ENCODE measurements around the gene SAMD4A.

The SAMD4A gene

DNA sequence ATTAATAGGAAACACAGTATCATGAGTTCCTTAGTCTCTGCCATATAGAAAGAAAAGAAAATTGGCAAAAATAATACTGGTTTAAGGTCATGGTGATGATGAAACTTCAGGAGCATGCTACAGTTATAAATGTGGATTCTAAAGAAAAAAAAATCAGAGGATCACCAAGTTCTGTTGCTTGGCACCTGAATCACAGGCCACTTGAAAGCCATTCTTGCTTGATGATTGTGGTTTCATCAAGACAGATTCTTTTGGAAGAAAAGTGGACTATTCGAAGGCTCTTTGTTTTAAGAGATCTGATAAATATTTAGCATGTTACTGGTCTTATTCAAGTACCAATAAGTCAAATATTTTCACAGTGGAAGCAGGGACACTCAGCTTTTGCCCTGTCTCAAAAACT lies 148.9 kb downstream of the SAMD4A start:
- Histone ChIP-seq H3K27me3 (replicated peaks; ENCODE audit: control insufficient read depth, insufficient read depth, low read length, poor library complexity, severe bottlenecking) (no peaks in the 10 kb centered on the region), H3K9me3 (ENCODE audit: control insufficient read depth, low read length) (no peaks in the 10 kb centered on the region), H3K4me1 (ENCODE audit: control insufficient read depth, insufficient read depth, low read length, poor library complexity, severe bottlenecking) (peaks cover 6% of the 10 kb centered on the region), H3K27ac (ENCODE audit: insufficient read depth, low read length, poor library complexity, severe bottlenecking) (no peak overlapping the region), H3K4me3 (ENCODE audit: insufficient read depth, low read depth, low read length, poor library complexity, severe bottlenecking) (no peak overlapping the region), H3K36me3 (ENCODE audit: control insufficient read depth, insufficient read depth, low read length) (no peaks in the 10 kb centered on the region)
- DNase-seq, result no peak

DNA sequence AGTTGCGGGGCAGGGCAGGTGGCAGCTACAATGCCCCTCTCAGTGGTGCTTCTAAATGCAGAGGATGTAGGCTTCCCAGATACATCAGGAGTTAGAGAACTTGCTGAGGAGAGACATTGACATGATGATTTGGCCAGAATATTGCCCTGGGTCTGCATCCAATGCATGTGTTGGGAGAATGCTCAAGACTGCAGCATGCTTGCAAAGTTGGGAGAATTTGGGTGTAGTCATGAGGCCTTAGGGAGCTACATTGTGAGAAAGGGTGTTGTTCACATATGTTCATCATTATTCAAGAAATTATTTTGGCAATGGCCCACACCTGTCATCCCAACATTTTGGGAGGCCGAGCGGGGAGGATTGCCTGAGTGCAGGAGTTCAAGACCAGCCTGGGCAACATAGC lies 149.9 kb downstream of the SAMD4A start:
- H3K27me3 ChIP-seq (replicated peaks; ENCODE audit: control insufficient read depth, insufficient read depth, low read length, poor library complexity, severe bottlenecking), result no peaks in the 10 kb centered on the region
- H3K4me1 ChIP-seq (ENCODE audit: control insufficient read depth, insufficient read depth, low read length, poor library complexity, severe bottlenecking), result peaks cover 3% of the 10 kb centered on the region
- H3K36me3 ChIP-seq (ENCODE audit: control insufficient read depth, insufficient read depth, low read length), result no peaks in the 10 kb centered on the region
- H3K27ac ChIP-seq (ENCODE audit: insufficient read depth, low read length, poor library complexity, severe bottlenecking), result no peak overlapping the region
- H3K4me3 ChIP-seq (ENCODE audit: insufficient read depth, low read depth, low read length, poor library complexity, severe bottlenecking), result no peak overlapping the region
- no peak for DNase-seq
- no peaks in the 10 kb centered on the region for H3K9me3 ChIP-seq (ENCODE audit: control insufficient read depth, low read length)

DNA sequence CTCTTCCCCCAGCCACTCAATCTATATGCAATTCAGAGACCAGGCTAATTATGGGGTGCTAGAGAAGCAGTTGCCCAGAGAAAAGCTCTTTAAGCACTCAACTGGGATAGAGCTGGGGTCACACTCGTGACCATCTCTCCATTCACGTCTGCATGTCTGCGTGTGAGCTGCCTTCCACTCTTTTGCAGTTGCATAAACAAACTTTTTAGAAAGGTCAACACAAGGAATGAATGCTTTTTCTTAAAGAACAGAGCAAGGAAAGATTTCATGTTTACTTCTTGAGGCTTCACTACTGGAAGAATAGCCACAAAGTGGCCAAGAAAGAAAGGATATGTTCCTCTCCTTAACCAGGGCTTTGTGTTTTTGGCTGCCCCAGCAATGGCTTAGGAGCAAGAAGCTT lies 151.1 kb downstream of the SAMD4A start:
- Histone ChIP-seq H3K9me3 (ENCODE audit: control insufficient read depth, low read length) (no peaks in the 10 kb centered on the region), H3K36me3 (ENCODE audit: control insufficient read depth, insufficient read depth, low read length) (no peaks in the 10 kb centered on the region), H3K27ac (ENCODE audit: insufficient read depth, low read length, poor library complexity, severe bottlenecking) (no peak overlapping the region), H3K27me3 (replicated peaks; ENCODE audit: control insufficient read depth, insufficient read depth, low read length, poor library complexity, severe bottlenecking) (no peaks in the 10 kb centered on the region), H3K4me1 (ENCODE audit: control insufficient read depth, insufficient read depth, low read length, poor library complexity, severe bottlenecking) (no peaks in the 10 kb centered on the region), H3K4me3 (ENCODE audit: insufficient read depth, low read depth, low read length, poor library complexity, severe bottlenecking) (no peak overlapping the region)
- DNase-seq, result no peak

GRCh38 chr14:54719406-54719805 lies 152.5 kb downstream of the SAMD4A start:
- no peaks in the 10 kb centered on the region for H3K9me3 ChIP-seq (ENCODE audit: control insufficient read depth, low read length)
- H3K4me1 ChIP-seq (ENCODE audit: control insufficient read depth, insufficient read depth, low read length, poor library complexity, severe bottlenecking), result no peaks in the 10 kb centered on the region
- no peaks in the 10 kb centered on the region for H3K36me3 ChIP-seq (ENCODE audit: control insufficient read depth, insufficient read depth, low read length)
- no peak overlapping the region for H3K27ac ChIP-seq (ENCODE audit: insufficient read depth, low read length, poor library complexity, severe bottlenecking)
- DNase-seq, result no peak
- no peak overlapping the region for H3K4me3 ChIP-seq (ENCODE audit: insufficient read depth, low read depth, low read length, poor library complexity, severe bottlenecking)
- H3K27me3 ChIP-seq (replicated peaks; ENCODE audit: control insufficient read depth, insufficient read depth, low read length, poor library complexity, severe bottlenecking), result no peaks in the 10 kb centered on the region

GRCh38 chr14:54722791-54723432 lies 156.0 kb downstream of the SAMD4A start:
- H3K27ac ChIP-seq (ENCODE audit: insufficient read depth, low read length, poor library complexity, severe bottlenecking), result no peak overlapping the region
- no peaks in the 10 kb centered on the region for H3K9me3 ChIP-seq (ENCODE audit: control insufficient read depth, low read length)
- DNase-seq, result no peak
- H3K4me1 ChIP-seq (ENCODE audit: control insufficient read depth, insufficient read depth, low read length, poor library complexity, severe bottlenecking), result no peaks in the 10 kb centered on the region
- no peaks in the 10 kb centered on the region for H3K36me3 ChIP-seq (ENCODE audit: control insufficient read depth, insufficient read depth, low read length)
- no peak overlapping the region for H3K4me3 ChIP-seq (ENCODE audit: insufficient read depth, low read depth, low read length, poor library complexity, severe bottlenecking)
- H3K27me3 ChIP-seq (replicated peaks; ENCODE audit: control insufficient read depth, insufficient read depth, low read length, poor library complexity, severe bottlenecking), result no peaks in the 10 kb centered on the region

DNA sequence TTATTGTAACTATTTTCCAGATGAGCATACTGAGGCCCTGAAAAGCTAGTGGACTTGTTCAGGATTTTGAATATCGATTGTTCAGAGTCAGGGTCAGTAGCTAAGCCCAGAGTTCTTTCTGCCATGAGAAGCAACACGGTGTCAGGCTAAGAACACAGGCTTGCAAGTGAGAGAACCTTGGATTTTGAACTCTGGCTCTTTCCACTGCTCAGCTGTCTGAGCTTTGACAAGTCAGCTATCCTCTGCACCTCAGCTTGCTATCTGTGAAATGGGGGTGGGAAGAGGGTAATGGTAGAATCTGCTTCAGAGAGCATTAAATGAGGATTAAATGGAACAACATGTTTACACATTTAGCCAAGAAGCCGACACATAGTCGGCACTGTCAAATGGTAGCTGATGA lies 157.2 kb downstream of the SAMD4A start:
- Histone ChIP-seq H3K27me3 (replicated peaks; ENCODE audit: control insufficient read depth, insufficient read depth, low read length, poor library complexity, severe bottlenecking) (no peaks in the 10 kb centered on the region), H3K9me3 (ENCODE audit: control insufficient read depth, low read length) (no peaks in the 10 kb centered on the region), H3K4me3 (ENCODE audit: insufficient read depth, low read depth, low read length, poor library complexity, severe bottlenecking) (no peak overlapping the region), H3K4me1 (ENCODE audit: control insufficient read depth, insufficient read depth, low read length, poor library complexity, severe bottlenecking) (no peaks in the 10 kb centered on the region), H3K27ac (ENCODE audit: insufficient read depth, low read length, poor library complexity, severe bottlenecking) (no peak overlapping the region), H3K36me3 (ENCODE audit: control insufficient read depth, insufficient read depth, low read length) (no peaks in the 10 kb centered on the region)
- no peak for DNase-seq

GRCh38 chr14:54724676-54725325 lies 157.9 kb downstream of the SAMD4A start:
- Histone ChIP-seq H3K9me3 (ENCODE audit: control insufficient read depth, low read length) (no peaks in the 10 kb centered on the region), H3K27ac (ENCODE audit: insufficient read depth, low read length, poor library complexity, severe bottlenecking) (no peak overlapping the region), H3K4me3 (ENCODE audit: insufficient read depth, low read depth, low read length, poor library complexity, severe bottlenecking) (no peak overlapping the region), H3K4me1 (ENCODE audit: control insufficient read depth, insufficient read depth, low read length, poor library complexity, severe bottlenecking) (peaks cover 4% of the 10 kb centered on the region), H3K27me3 (replicated peaks; ENCODE audit: control insufficient read depth, insufficient read depth, low read length, poor library complexity, severe bottlenecking) (no peaks in the 10 kb centered on the region), H3K36me3 (ENCODE audit: control insufficient read depth, insufficient read depth, low read length) (no peaks in the 10 kb centered on the region)
- no peak for DNase-seq

DNA sequence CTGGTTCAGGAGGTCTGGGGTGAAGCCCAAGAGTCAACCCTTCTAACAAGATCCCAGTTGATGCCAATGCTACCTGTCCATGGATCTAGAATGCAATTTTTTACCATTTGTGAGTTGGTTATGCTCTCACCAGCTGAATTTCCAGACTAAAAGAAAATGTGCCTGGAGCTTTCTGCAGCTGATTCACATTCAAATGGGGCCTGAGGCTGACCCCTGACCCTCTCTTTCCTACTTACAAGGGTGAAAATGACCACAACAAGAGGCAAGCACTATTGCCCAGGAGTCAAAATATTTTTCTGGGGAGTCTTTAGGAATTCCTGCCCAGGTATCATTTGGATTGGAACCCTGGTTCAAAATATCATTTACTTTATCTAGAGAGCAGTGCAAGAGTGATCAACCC lies 159.1 kb downstream of the SAMD4A start:
- no peaks in the 10 kb centered on the region for H3K27me3 ChIP-seq (replicated peaks; ENCODE audit: control insufficient read depth, insufficient read depth, low read length, poor library complexity, severe bottlenecking)
- DNase-seq, result no peak
- H3K4me1 ChIP-seq (ENCODE audit: control insufficient read depth, insufficient read depth, low read length, poor library complexity, severe bottlenecking), result peaks cover 9% of the 10 kb centered on the region
- H3K36me3 ChIP-seq (ENCODE audit: control insufficient read depth, insufficient read depth, low read length), result no peaks in the 10 kb centered on the region
- no peaks in the 10 kb centered on the region for H3K9me3 ChIP-seq (ENCODE audit: control insufficient read depth, low read length)
- no peak overlapping the region for H3K27ac ChIP-seq (ENCODE audit: insufficient read depth, low read length, poor library complexity, severe bottlenecking)
- H3K4me3 ChIP-seq (ENCODE audit: insufficient read depth, low read depth, low read length, poor library complexity, severe bottlenecking), result no peak overlapping the region

DNA sequence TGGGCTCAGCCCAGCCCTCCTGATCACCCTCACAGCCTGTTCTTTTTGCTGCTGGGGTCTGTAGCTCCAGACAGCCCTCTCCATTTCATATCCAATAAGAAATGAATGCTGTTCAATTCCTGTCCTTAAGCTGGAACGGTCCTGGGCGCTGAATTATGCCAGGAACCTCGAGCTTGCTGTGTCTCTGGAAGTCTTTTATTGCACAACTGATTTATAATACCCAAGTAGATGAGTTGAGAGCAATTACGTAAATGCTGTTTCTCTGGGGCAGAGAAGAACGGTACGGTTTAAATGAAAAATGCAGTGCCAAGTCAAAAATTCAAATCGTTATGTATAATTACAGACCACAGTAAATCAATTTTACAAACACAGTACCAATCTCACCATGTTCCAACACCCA lies 161.0 kb downstream of the SAMD4A start:
- Histone ChIP-seq H3K9me3 (ENCODE audit: control insufficient read depth, low read length) (no peaks in the 10 kb centered on the region), H3K36me3 (ENCODE audit: control insufficient read depth, insufficient read depth, low read length) (no peaks in the 10 kb centered on the region), H3K27ac (ENCODE audit: insufficient read depth, low read length, poor library complexity, severe bottlenecking) (no peak overlapping the region), H3K4me3 (ENCODE audit: insufficient read depth, low read depth, low read length, poor library complexity, severe bottlenecking) (no peak overlapping the region), H3K4me1 (ENCODE audit: control insufficient read depth, insufficient read depth, low read length, poor library complexity, severe bottlenecking) (peaks cover 9% of the 10 kb centered on the region), H3K27me3 (replicated peaks; ENCODE audit: control insufficient read depth, insufficient read depth, low read length, poor library complexity, severe bottlenecking) (no peaks in the 10 kb centered on the region)
- DNase-seq, result no peak

GRCh38 chr14:54728700-54729527 lies 162.0 kb downstream of the SAMD4A start:
- no peaks in the 10 kb centered on the region for H3K9me3 ChIP-seq (ENCODE audit: control insufficient read depth, low read length)
- no peaks in the 10 kb centered on the region for H3K27me3 ChIP-seq (replicated peaks; ENCODE audit: control insufficient read depth, insufficient read depth, low read length, poor library complexity, severe bottlenecking)
- no peak for DNase-seq
- H3K4me1 ChIP-seq (ENCODE audit: control insufficient read depth, insufficient read depth, low read length, poor library complexity, severe bottlenecking), result peaks cover 9% of the 10 kb centered on the region
- H3K36me3 ChIP-seq (ENCODE audit: control insufficient read depth, insufficient read depth, low read length), result no peaks in the 10 kb centered on the region
- no peak overlapping the region for H3K4me3 ChIP-seq (ENCODE audit: insufficient read depth, low read depth, low read length, poor library complexity, severe bottlenecking)
- no peak overlapping the region for H3K27ac ChIP-seq (ENCODE audit: insufficient read depth, low read length, poor library complexity, severe bottlenecking)
